Colon (tissue), 2 donors: ENCODE measurements around the gene VEGFB.

Source experiments
- FAIRE-seq: peaks from 2 replicates; lab custom pipeline; 2012; peaks lifted over from hg19 to GRCh38; lab: Jason Lieb, UNC
- donor health status: control.
- donor health status: control.

Gene VEGFB

DNA sequence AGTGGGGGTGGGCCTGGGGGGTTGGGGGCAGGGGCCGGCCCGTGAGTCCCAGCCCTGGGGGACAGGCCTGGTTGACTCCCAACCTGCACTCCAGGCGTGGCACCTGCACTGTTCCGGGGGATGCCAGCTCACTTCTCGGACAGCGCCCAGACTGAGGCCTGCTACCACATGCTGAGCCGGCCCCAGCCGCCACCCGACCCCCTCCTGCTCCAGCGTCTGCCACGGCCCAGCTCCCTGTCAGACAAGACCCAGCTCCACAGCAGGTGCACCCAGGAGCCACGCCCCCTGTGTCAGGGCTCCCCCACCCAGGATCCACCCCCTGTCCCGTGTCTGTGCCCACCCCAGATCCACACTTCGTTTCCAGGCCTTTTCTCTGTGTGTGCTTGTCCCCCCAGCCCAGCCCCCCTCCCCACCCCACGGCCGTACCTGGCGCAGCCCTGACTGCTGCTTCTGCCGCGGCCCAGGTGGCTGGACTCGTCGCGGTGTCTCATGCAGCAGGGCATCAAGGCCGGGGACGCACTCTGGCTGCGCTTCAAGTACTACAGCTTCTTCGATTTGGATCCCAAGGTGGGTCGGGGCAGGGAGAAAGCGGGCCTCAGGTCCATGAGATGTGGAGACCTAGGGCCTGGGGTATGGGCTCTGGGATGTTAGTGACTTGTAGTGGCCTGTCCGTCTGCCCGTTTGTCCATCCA lies 23.1 kb upstream of the VEGFB start:
- FAIRE-seq, result no peak

GRCh38 chr11:64216879-64217278 lies 17.5 kb upstream of the VEGFB start:
- no peak for FAIRE-seq

DNA sequence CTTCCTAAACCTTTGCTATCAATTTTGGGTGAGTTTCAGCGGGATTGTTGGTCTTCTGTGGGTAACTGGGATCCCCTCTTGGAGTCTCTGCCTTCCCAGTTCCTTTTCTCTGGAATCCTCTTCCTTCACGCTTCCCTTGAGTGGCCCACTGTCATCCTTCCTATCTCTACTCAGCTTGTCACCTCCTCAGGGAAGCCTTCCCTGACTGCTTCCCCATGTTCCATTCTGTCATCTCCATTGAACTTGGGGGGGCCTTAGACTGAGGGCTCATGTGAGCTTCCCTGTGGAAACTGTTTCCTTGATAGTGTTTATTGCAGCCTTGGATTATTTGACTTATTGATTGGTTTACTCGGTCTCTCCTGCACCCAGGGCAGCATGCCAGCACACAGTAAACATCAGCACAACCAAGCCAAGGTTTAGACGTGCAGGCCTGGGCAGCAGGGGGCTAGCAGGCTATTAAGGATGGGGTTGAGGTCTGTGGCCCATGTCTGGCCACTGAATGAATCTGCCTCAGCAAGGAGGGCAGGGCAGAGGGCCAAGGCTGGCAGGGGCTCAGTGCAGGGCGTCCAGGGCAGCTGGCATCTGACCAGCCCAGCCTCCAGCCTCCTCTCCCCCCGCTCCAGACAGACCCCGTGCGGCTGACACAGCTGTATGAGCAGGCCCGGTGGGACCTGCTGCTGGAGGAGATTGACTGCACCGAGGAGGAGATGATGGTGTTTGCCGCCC lies 15.6 kb upstream of the VEGFB start:
- FAIRE-seq, result no peak

- no peak for FAIRE-seq
These were observed 15.1 kb upstream of the VEGFB start for GRCh38 chr11:64219354-64219684.

GRCh38 chr11:64219755-64220154 lies 14.6 kb upstream of the VEGFB start:
- FAIRE-seq, result no peak

DNA sequence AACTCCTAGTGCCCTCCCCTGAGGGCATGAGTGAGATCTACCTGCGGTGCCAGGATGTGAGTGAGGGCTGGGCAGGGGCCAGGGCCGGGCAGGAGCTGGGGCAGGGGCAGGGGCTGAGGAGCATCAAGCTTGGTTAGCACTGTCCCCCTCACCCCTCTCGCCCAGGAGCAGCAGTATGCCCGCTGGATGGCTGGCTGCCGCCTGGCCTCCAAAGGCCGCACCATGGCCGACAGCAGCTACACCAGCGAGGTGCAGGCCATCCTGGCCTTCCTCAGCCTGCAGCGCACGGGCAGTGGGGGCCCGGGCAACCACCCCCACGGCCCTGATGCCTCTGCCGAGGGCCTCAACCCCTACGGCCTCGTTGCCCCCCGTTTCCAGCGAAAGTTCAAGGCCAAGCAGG lies 14.1 kb upstream of the VEGFB start:
- FAIRE-seq, result no peak

GRCh38 chr11:64220798-64221197 lies 13.6 kb upstream of the VEGFB start:
- FAIRE-seq, result no peak

- no peak for FAIRE-seq
These were observed 11.8 kb upstream of the VEGFB start for GRCh38 chr11:64222651-64223000.

DNA sequence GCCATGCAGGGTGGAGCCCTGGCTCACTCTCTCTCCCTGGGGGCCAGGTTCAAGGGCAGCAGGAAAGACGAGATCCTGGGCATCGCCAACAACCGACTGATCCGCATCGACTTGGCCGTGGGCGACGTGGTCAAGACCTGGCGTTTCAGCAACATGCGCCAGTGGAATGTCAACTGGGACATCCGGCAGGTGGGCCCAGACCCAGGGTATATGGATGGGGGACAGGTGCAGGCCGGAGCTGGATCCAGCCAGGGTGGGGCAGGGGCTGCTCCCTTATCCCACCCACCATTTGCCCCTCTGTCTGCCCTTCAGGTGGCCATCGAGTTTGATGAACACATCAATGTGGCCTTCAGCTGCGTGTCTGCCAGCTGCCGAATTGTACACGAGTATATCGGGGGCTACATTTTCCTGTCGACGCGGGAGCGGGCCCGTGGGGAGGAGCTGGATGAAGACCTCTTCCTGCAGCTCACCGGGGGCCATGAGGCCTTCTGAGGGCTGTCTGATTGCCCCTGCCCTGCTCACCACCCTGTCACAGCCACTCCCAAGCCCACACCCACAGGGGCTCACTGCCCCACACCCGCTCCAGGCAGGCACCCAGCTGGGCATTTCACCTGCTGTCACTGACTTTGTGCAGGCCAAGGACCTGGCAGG lies 11.3 kb upstream of the VEGFB start:
- FAIRE-seq, result no peak

GRCh38 chr11:64224151-64224890 lies 10.1 kb upstream of the VEGFB start:
- no peak for FAIRE-seq

- FAIRE-seq, result no peak
These were observed 9.3 kb upstream of the VEGFB start for GRCh38 chr11:64224891-64225607.

DNA sequence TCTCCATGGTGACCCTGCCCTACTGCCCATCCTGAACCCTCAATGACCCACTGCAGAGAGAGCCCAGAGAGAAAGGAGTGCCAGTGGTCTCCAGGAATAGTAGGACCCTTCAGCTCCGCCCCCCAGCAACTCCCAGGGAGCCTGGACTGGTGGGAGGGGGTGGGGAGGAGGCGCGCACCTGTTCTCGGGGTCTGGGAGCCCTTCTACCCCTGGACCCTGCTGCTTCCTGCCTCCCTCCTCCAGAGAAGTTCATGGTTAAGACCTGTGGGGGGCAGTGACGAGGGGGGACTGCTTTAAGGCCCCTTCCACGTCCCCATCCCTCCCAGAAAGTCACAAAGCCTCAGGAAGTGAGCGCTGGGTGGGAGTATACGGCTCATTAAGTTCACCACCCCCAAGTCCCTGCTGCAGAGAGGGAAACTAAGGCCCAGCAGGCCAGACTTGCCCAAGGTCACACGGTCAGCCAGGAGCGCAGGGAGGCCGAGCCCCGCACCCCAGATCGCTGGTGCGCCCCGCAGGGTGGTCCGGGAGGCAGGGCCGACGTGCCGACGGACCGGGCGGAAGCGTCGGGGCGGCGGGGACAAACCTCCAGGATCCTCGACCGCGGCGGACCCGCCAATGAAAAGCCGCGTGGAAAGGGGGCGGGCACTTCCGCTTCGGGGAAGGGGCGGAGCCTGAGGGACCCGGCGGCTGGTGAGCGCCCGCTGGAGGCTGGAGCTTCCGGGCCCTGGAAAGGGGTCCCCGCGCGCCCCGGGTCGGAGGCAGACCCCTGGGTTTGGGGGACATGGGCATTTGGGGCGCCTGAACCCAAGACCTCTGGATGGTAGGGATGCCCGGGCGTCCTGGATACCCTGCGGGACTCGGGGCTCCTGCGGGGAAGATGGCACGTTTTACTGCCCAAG lies 8.5 kb upstream of the VEGFB start, which contains the start of the genes NUDT22 and TRPT1:
Gene NUDT22 (plus strand): TSS at position 667 of the 899 bp plus-strand sequence. CDS start 379 bp downstream, outside the sequence.
Gene TRPT1 (minus strand): TSS at position 579 of the 899 bp plus-strand sequence. CDS start 326 bp downstream, at position 253.
- FAIRE-seq, result no peak

DNA sequence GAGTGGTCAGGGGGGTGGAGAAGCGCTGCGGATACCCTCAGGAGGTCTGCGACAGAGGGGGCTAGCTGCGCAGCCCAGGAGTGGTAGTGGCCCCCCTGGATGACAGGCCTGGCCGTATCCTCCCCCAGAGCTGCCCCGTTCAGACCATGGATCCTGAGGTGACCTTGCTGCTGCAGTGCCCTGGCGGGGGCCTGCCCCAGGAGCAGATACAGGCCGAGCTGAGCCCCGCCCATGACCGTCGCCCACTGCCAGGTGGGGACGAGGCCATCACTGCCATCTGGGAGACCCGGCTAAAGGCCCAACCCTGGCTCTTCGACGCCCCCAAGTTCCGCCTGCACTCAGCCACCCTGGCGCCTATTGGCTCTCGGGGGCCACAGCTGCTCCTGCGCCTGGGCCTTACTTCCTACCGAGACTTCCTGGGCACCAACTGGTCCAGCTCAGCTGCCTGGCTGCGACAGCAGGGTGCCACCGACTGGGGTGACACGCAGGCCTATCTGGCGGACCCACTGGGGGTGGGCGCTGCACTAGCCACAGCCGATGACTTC lies 7.8 kb upstream of the VEGFB start:
- FAIRE-seq, result no peak

DNA sequence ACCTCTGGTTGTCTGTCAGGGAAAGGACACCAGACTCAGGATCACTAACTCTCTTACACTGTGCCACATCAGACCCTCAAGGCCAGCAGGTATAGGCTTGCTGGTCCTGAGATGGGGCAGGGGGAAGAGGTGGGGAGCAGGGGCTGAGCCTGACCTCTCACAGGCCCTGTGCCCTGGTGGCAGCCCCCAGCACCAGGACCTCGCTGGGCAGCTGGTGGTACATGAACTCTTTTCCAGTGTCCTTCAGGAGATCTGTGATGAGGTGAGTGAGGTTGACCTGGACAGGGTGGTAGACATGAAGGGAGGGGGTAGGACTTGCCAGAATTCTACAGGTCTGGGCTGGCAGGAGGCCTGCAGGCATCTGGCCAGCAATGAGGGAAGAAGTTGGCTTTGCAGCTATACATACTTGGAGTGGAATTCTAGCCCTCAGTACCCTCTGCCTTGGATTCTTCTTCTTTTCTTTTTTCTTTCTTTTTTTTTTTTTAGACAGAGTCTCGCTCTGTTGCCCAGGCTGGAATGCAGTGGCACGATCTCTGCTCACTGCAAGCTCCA lies 6.9 kb upstream of the VEGFB start:
- no peak for FAIRE-seq

- no peak for FAIRE-seq
These were observed 5.2 kb upstream of the VEGFB start for GRCh38 chr11:64229090-64229743.

DNA sequence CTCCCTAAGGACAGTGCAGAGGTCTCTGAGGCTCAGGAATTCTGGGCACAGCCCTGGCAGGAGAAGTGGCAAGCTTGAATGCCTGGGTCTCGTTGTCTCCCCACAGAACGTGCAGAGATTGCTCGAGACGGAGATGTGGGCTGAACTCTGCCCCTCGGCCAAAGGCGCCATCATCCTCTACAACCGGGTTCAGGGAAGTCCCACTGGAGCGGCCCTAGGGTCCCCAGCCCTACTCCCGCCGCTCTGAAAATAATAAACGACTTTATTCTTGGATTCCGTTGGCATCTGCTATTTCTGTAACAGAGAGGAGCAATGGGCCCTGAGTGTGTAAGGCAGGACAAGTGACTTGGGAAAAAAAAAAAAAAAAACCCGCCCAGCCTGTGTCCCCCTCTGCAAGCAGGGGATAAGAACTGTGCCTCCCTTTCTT lies 4.6 kb upstream of the VEGFB start:
- FAIRE-seq, result no peak

- FAIRE-seq, result no peak
These were observed 4.0 kb upstream of the VEGFB start, which contains the start of gene DNAJC4 for GRCh38 chr11:64230171-64230984. Gene DNAJC4, plus strand, starts transcription at chr11:64230548. Its CDS starts 307 bp downstream, at chr11:64230855.

- FAIRE-seq, result no peak
These were observed 3.4 kb upstream of the VEGFB start for GRCh38 chr11:64230985-64231365.

- no peak for FAIRE-seq
These were observed 2.8 kb upstream of the VEGFB start for GRCh38 chr11:64231546-64231945.
